Measurements from ENCODE around the gene TEX10.

- TF ChIP-seq CTCF (IDR thresholded peaks at IDR 0.05) (no peak), POLR2A (IDR thresholded peaks at IDR 0.05) (no peak)
Observed at GRCh38 chr9:100294341-100294740, 58.4 kb downstream of the TEX10 start.
